A549 (cell line): Measurements from ENCODE around the gene RIMBP2. TPM values are rescaled to one million over a fixed set of nuclear protein-coding genes. Genes with fewer than 3 reads are reported as not detected.
"Not testable (repeated sequence)": the region's sequence is repeated elsewhere in the genome, so short reads cannot be mapped to it uniquely, and the experiment has no call there.

Source experiments
- ATAC-seq, 2 experiments: fragments of 200-7000 bp in 1 of 2; fragments of >200 bp in 1 of 2; cut with Nextera tagmentation in 1 of 2; cut with Tn5 transposase in 1 of 2; 3 replicates each; pipeline versions ENCODE4 v1.8.0 to v1.9.1; 2018 to 2020; ENCODE audit warnings: mild to moderate bottlenecking in 1 of 2, moderate library complexity in 1 of 2
- CTCF ChIA-PET: fragments of 300-600 bp; sonication (Branson Sonifier 250); formaldehyde crosslinking; extraction: SDS; loops from one replicate; lab custom pipeline; 2021; ENCODE audit warnings: antibody characterized with exemption, inconsistent platforms; lab: Yijun Ruan, JAX
- POLR2A ChIA-PET: fragments of 350-600 bp; formaldehyde crosslinking; extraction: SDS; loops from one replicate; lab custom pipeline; 2021; ENCODE audit warnings: antibody characterized with exemption, inconsistent platforms; lab: Yijun Ruan, JAX
- DNase-seq, 2 experiments: peaks; one replicate each; pipeline versions ENCODE4 v3.0.0 to v3.0.0-alpha.2; 2011 to 2016; ENCODE audit warnings: low read depth in 1 of 2, low spot score in 1 of 2
- FAIRE-seq: peaks from 2 replicates; lab custom pipeline; 2011; peaks lifted over from hg19 to GRCh38; lab: Jason Lieb, UNC
- H3K27ac ChIP-seq, 2 experiments: fragments of >200 bp; sonication (Bioruptor Twin); formaldehyde crosslinking; 3 replicates each; pipeline ENCODE4 v1.5.1; 2016 to 2017
- H3K4me1 ChIP-seq: fragments of >200 bp; sonication (Bioruptor Twin); formaldehyde crosslinking; 3 replicates; pipeline ENCODE4 v1.6.1; 2016
- H3K4me2 ChIP-seq: fragments of >200 bp; sonication (Bioruptor Twin); formaldehyde crosslinking; 3 replicates; pipeline ENCODE4 v1.6.1; 2016
- H3K4me3 ChIP-seq: fragments of >200 bp; sonication (Bioruptor Twin); formaldehyde crosslinking; 3 replicates; pipeline ENCODE4 v1.5.1; 2016
- H3K9me3 ChIP-seq: fragments of >200 bp; sonication (Bioruptor Twin); formaldehyde crosslinking; 3 replicates; pipeline ENCODE4 v1.6.1; 2016
- CHD2 ChIP-seq: fragments of 150-350 bp; IDR thresholded peaks from 2 replicates; pipeline ENCODE4 v1.6.1; 2014; ENCODE audit warnings: low read length; ENCODE audit not compliant: partially characterized antibody
- CHD4 ChIP-seq: fragments of 200-600 bp; sonication (generic); IDR thresholded peaks from 2 replicates; pipeline ENCODE4 v1.6.1; 2016; ENCODE audit warnings: antibody characterized with exemption, mild to moderate bottlenecking, borderline replicate concordance
- CTCF ChIP-seq: fragments of >200 bp; sonication (Bioruptor Twin); formaldehyde crosslinking; IDR thresholded peaks from 3 replicates; pipeline ENCODE4 v1.5.1; 2016
- E2F6 ChIP-seq: IDR thresholded peaks from 2 replicates; pipeline ENCODE4 v1.6.1; 2012; ENCODE audit warnings: low read depth, borderline replicate concordance
- EHMT2 ChIP-seq: fragments of 200-600 bp; sonication (generic); IDR thresholded peaks from 2 replicates; pipeline ENCODE4 v1.6.1; 2016; ENCODE audit warnings: antibody characterized with exemption, low read depth, mild to moderate bottlenecking, moderate library complexity
- EP300 ChIP-seq, 2 experiments: fragments of >200 bp; sonication (Bioruptor Twin); formaldehyde crosslinking; IDR thresholded peaks; 2 replicates in 1 of 2; 3 replicates in 1 of 2; pipeline ENCODE4 v1.6.1; 2016 to 2017
- ESRRA ChIP-seq: fragments of 150-350 bp; IDR thresholded peaks from 2 replicates; pipeline ENCODE4 v1.6.1; 2014; ENCODE audit warnings: mild to moderate bottlenecking, low read length, borderline replicate concordance
- FOXS1 ChIP-seq: fragments of 250-450 bp; sonication (Bioruptor Pico); IDR thresholded peaks from 2 replicates; pipeline ENCODE4 v1.5.0; 2020; ENCODE audit warnings: mild to moderate bottlenecking, moderate library complexity
- GATA3 ChIP-seq: IDR thresholded peaks from 2 replicates; pipeline ENCODE4 v1.6.1; 2012; ENCODE audit warnings: borderline replicate concordance
- HMGXB4 ChIP-seq: fragments of 250-450 bp; sonication (Bioruptor Pico); IDR thresholded peaks from 2 replicates; pipeline ENCODE4 v1.5.0; 2021; ENCODE audit warnings: mild to moderate bottlenecking, moderate library complexity, borderline replicate concordance
- HOXB5 ChIP-seq: fragments of 250-450 bp; sonication (Bioruptor Pico); IDR thresholded peaks from 2 replicates; pipeline ENCODE4 v1.5.0; 2020; ENCODE audit warnings: mild to moderate bottlenecking, moderate library complexity
- MAX ChIP-seq: IDR thresholded peaks from 2 replicates; pipeline ENCODE4 v1.6.1; 2012
- NPAS2 ChIP-seq: fragments of 250-450 bp; sonication (Bioruptor Pico); IDR thresholded peaks from 2 replicates; pipeline ENCODE4 v1.8.0; 2022; ENCODE audit warnings: mild to moderate bottlenecking, moderate library complexity, borderline replicate concordance
- NR3C1 ChIP-seq: fragments of >200 bp; sonication (Bioruptor Twin); formaldehyde crosslinking; IDR thresholded peaks from 3 replicates; pipeline ENCODE4 v1.6.1; 2017
- POLR2A ChIP-seq: IDR thresholded peaks from 2 replicates; pipeline ENCODE4 v1.6.1; 2012; ENCODE audit warnings: mild to moderate bottlenecking, low read length
- POLR2AphosphoS2 ChIP-seq: conservative IDR thresholded peaks from 2 replicates; pipeline ENCODE4 v1.6.1; 2012; ENCODE audit warnings: low read length, improper control_type of control experiment, inconsistent platforms
- RAD21 ChIP-seq, 2 experiments: fragments of >200 bp in 1 of 2; sonication (Bioruptor Twin) in 1 of 2; formaldehyde crosslinking in 1 of 2; IDR thresholded peaks in 1 of 2; conservative IDR thresholded peaks in 1 of 2; 2 replicates in 1 of 2; 3 replicates in 1 of 2; pipeline ENCODE4 v1.6.1; 2012 to 2018; ENCODE audit warnings: inconsistent platforms in 1 of 2
- RNF2 ChIP-seq: fragments of 200-600 bp; sonication (generic); IDR thresholded peaks from 2 replicates; pipeline ENCODE4 v1.6.1; 2016; ENCODE audit warnings: low read depth, mild to moderate bottlenecking, antibody characterized with exemption, moderate library complexity, borderline replicate concordance
- TP53 ChIP-seq: fragments of 250-450 bp; sonication (Bioruptor Pico); IDR thresholded peaks from 2 replicates; pipeline ENCODE4 v1.5.0; 2021; ENCODE audit warnings: mild to moderate bottlenecking, moderate library complexity
- ZC3H11A ChIP-seq: fragments of 450-650 bp; IDR thresholded peaks from 2 replicates; pipeline ENCODE4 v1.6.1; 2014; ENCODE audit warnings: antibody characterized with exemption, mild to moderate bottlenecking
- ZSCAN20 ChIP-seq: fragments of 250-450 bp; sonication (Bioruptor Pico); IDR thresholded peaks from 2 replicates; pipeline ENCODE4 v1.8.0; 2022; ENCODE audit warnings: mild to moderate bottlenecking, moderate library complexity
- WGBS: methylation state at CpG from one replicate; pipeline ENCODE4 v1.1.6; 2017; ENCODE audit errors: missing lambda C conversion rate; 5-methylcytosine and 5-hydroxymethylcytosine counted together
- polyA plus RNA-seq, 4 experiments: library from polyadenylated mRNA; depleted of rRNA in 3 of 4; stranded (reverse); fragments of >200 nt; fragmentation: RNase III in 1 of 4; extraction: RNeasy Plus Mini Kit Qiagen cat#74134 plus additional on column Dnase treatment in 1 of 4; gene quantifications; 2 replicates in 3 of 4; 3 replicates in 1 of 4; pipeline ENCODE4 v1.2.3, GENCODE V29; 2011 to 2017

Gene RIMBP2
- polyA plus RNA-seq, 2 of the 4 experiments (the other 2 are of a cell fraction) = not detected

DNA sequence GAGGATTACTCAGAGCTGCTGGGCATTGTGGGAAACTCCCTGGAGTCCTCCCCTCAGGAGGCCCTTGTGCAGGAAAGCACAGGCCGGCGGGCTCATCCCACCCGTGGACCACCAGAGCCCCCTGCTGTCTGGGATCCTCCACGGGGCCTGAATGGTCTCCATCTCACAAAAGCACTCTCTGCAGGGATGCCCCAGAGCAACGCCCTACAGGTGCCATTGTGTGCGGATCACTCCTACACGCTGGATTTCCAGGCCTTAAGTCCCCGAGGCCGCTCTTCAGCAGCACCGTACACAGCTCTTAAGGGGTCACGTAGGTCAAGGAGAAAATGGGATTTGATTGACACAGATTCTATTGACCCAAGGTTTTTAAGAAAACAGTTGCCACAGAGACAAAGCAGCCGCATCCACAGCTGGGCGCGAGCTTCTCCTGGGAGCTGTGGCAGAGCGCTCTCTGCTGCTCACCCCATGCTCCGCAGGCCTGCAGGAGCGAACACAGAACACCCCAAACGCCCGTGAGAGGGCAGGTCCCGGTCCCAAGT lies 36.7 kb upstream of the RIMBP2 start:
- POLR2A ChIA-PET = no interaction called here
- ATAC-seq = peak in 1 of 2 experiments; percentile 14; a peak in 3 of 6 replicates
- Histone ChIP-seq H3K27ac (no peak overlapping the region), H3K4me2 (no peak overlapping the region), H3K4me3 (no peak overlapping the region), H3K9me3 (peaks cover 7% of the 10 kb centered on the region; the same call in 1 of the 3 replicates), H3K4me1 (no peaks in the 10 kb centered on the region)
- FAIRE-seq = no peak
- CTCF ChIA-PET = interaction anchor here (0.6 to 7.9 kb wide), 2 partner anchors 9 to 440 kb away, joined by 3 to 46 read pairs; no protein-coding TSS in a partner anchor
- 51% methylated on average over 20 of the region's 20 CpGs for WGBS
- no peak for DNase-seq
- TF ChIP-seq FOXS1 (CRISPR knock-in tag) (no peak), CHD4 (no peak), RAD21 (conservative IDR thresholded peaks at IDR 0.05 in 1 of 2, IDR thresholded peaks at IDR 0.05 in 1 of 2) (peak in 1 of 2 experiments; percentile 11; a peak in 1 of 5 replicates), POLR2AphosphoS2 (no peak)

DNA sequence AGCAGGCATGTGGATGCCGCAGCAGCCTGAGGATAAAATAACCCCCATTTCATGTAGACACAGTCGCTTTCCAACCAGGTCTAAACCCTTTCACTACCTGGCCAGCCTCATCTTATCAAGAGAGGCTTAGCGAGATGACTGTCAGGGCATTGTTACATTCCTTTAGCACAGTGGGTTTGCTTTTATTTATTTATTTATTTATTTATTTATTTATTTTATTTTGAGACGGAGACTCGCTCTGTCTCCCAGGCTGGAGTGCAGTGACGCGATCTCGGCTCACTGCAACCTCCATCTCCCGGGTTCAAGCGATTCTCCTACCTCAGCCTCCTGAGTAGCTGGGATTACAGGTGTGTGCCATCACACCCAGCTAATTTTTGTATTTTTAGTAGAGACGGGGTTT lies 35.9 kb upstream of the RIMBP2 start:
- H3K4me2 ChIP-seq, POLR2A ChIA-PET, H3K4me1 ChIP-seq, ATAC-seq, DNase-seq, FAIRE-seq, H3K9me3 ChIP-seq, H3K27ac ChIP-seq, H3K4me3 ChIP-seq: not testable (repeated sequence)
- WGBS = 77% methylated on average over 11 of the region's 11 CpGs
- CTCF ChIA-PET = interaction anchor here (7.9 kb wide), 1 partner anchor 10 kb away, joined by 46 read pairs; no protein-coding TSS in a partner anchor
- TF ChIP-seq ZC3H11A = peak; percentile 87

- no peak for ATAC-seq
- TF ChIP-seq EP300 (IDR thresholded peaks at IDR 0.05) (no peak), CTCF (no peak), HOXB5 (no peak), POLR2AphosphoS2 (no peak), TP53 (no peak), ZSCAN20 (CRISPR knock-in tag) (no peak), NR3C1 (no peak), ESRRA (no peak), POLR2A (no peak), MAX (no peak), NPAS2 (no peak), HMGXB4 (CRISPR knock-in tag) (no peak), RNF2 (no peak), EHMT2 (no peak), CHD2 (no peak), GATA3 (no peak), E2F6 (no peak)
Observed at GRCh38 chr12:130748786-130749185, 32.7 kb upstream of the RIMBP2 start.

More at GRCh38 chr12:130748786-130749185, 32.7 kb upstream of the RIMBP2 start:
- H3K4me1 ChIP-seq = no peaks in the 10 kb centered on the region
- ChIA-PET POLR2A (no interaction called here), CTCF (interaction anchor here (0.6 to 7.9 kb wide), 36 partner anchors 8 to 723 kb away, joined by 3 to 46 read pairs (median 4); partner anchors contain the start of gene RIMBP2)
- H3K27ac ChIP-seq = no peak overlapping the region
- no peak overlapping the region for H3K4me3 ChIP-seq
- no peak overlapping the region for H3K4me2 ChIP-seq
- H3K9me3 ChIP-seq = no peaks in the 10 kb centered on the region
- FAIRE-seq (no peak), DNase-seq (no peak)
- whole genome bisulfite sequencing = 14% methylated on average over 10 of the region's 10 CpGs
